Activated CD8-positive, alpha-beta memory T cell treated with anti-CD3 and anti-CD28 coated beads, Interleukin-2, amount 10 ng/mL, durations not matched to agents 7 days and 5 days (primary cell): ENCODE results near the gene TSPAN31. TPM values are rescaled to one million over a fixed set of nuclear protein-coding genes. Genes with fewer than 3 reads are reported as not detected.

ENCODE experiments used
- ATAC-seq: fragments of 150-1000 bp; cut with Tn5 transposase; one replicate; pipeline ENCODE4 v1.10.0; 2021; ENCODE audit warnings: moderate library complexity
- CTCF ChIA-PET: fragments of 350-600 bp; sonication (Branson Sonifier 250); formaldehyde crosslinking; loops from one replicate; lab custom pipeline; 2021; ENCODE audit warnings: antibody characterized with exemption; lab: Charles Lee
- DNase-seq: peaks from one replicate; pipeline ENCODE4 v3.0.0-alpha.2; 2020
- H3K27ac Mint-ChIP-seq: one replicate; pipeline ENCODE4 v1.8.0; 2021; ENCODE audit warnings: mild to moderate bottlenecking, mixed read lengths
- H3K27me3 Mint-ChIP-seq: one replicate; pipeline ENCODE4 v1.8.0; 2021; ENCODE audit warnings: mixed read lengths
- H3K36me3 Mint-ChIP-seq: one replicate; pipeline ENCODE4 v1.8.0; 2021; ENCODE audit warnings: mild to moderate bottlenecking, mixed read lengths
- H3K4me1 Mint-ChIP-seq: one replicate; pipeline ENCODE4 v1.8.0; 2021; ENCODE audit warnings: mixed read lengths
- H3K4me3 Mint-ChIP-seq: one replicate; pipeline ENCODE4 v1.8.0; 2021; ENCODE audit warnings: mild to moderate bottlenecking, moderate library complexity, mixed read lengths
- H3K9me3 Mint-ChIP-seq: one replicate; pipeline ENCODE4 v1.8.0; 2022; ENCODE audit warnings: low read depth, mixed read lengths
- total RNA-seq, 2 experiments: library from RNA; stranded (reverse); gene quantifications; one replicate each; pipeline ENCODE4 v1.2.3, GENCODE V29; 2021

The TSPAN31 gene
- total RNA-seq, 2 experiments from 2014 or later: 10.0 to 19.4 TPM

GRCh38 chr12:57735198-57735855 lies 9.5 kb upstream of the TSPAN31 start:
- Mint-ChIP-seq H3K4me3 (no peak overlapping the region), H3K9me3 (no peaks in the 10 kb centered on the region), H3K4me1 (peaks cover 14% of the 10 kb centered on the region), H3K27me3 (no peaks in the 10 kb centered on the region), H3K36me3 (peaks cover 40% of the 10 kb centered on the region), H3K27ac (no peak overlapping the region)
- CTCF ChIA-PET: interaction anchor here (1.0 kb wide), 1 partner anchor 16 kb away, joined by 3 read pairs; no protein-coding TSS in a partner anchor
- ATAC-seq: no peak
- no peak for DNase-seq

GRCh38 chr12:57735952-57736740 lies 8.7 kb upstream of the TSPAN31 start:
- Mint-ChIP-seq H3K4me1 (peaks cover 21% of the 10 kb centered on the region), H3K27ac (peak overlapping the region; percentile 37), H3K4me3 (no peak overlapping the region), H3K36me3 (peaks cover 35% of the 10 kb centered on the region), H3K27me3 (no peaks in the 10 kb centered on the region), H3K9me3 (no peaks in the 10 kb centered on the region)
- ATAC-seq (no peak), DNase-seq (no peak)
- CTCF ChIA-PET: interaction anchor here (1.0 kb wide), 1 partner anchor 17 kb away, joined by 3 read pairs; no protein-coding TSS in a partner anchor

- no peak overlapping the region for H3K27ac Mint-ChIP-seq
- no peaks in the 10 kb centered on the region for H3K27me3 Mint-ChIP-seq
- no peak overlapping the region for H3K4me3 Mint-ChIP-seq
- no peak for DNase-seq
- H3K9me3 Mint-ChIP-seq: no peaks in the 10 kb centered on the region
- ATAC-seq: no peak
- H3K4me1 Mint-ChIP-seq: peaks cover 24% of the 10 kb centered on the region
- CTCF ChIA-PET: interaction anchor here (1.2 kb wide), 1 partner anchor 104 kb away, joined by 3 read pairs; the partner anchor contains the start of gene B4GALNT1
- H3K36me3 Mint-ChIP-seq: peaks cover 31% of the 10 kb centered on the region
Observed at GRCh38 chr12:57736741-57737466, 7.9 kb upstream of the TSPAN31 start.

GRCh38 chr12:57737467-57738460 lies 7.1 kb upstream of the TSPAN31 start:
- H3K4me1 Mint-ChIP-seq: peaks cover 30% of the 10 kb centered on the region
- CTCF ChIA-PET: interaction anchor here (1.2 kb wide), 1 partner anchor 105 kb away, joined by 3 read pairs; the partner anchor contains the start of gene B4GALNT1
- DNase-seq (no peak), ATAC-seq (no peak)
- H3K9me3 Mint-ChIP-seq: no peaks in the 10 kb centered on the region
- no peak overlapping the region for H3K4me3 Mint-ChIP-seq
- H3K27me3 Mint-ChIP-seq: no peaks in the 10 kb centered on the region
- peaks cover 23% of the 10 kb centered on the region for H3K36me3 Mint-ChIP-seq
- H3K27ac Mint-ChIP-seq: no peak overlapping the region

- Mint-ChIP-seq H3K36me3 (peaks cover 19% of the 10 kb centered on the region), H3K4me1 (peaks cover 33% of the 10 kb centered on the region), H3K4me3 (peak within 1 kb of the TSS; percentile 30), H3K27me3 (no peaks in the 10 kb centered on the region), H3K9me3 (no peaks in the 10 kb centered on the region), H3K27ac (peak within 1 kb of the TSS; percentile 18)
- DNase-seq (no peak), ATAC-seq (no peak)
- CTCF ChIA-PET: interaction anchor here (0.9 kb wide), 1 partner anchor 156 kb away, joined by 4 read pairs; no protein-coding TSS in a partner anchor
Observed at GRCh38 chr12:57738661-57739237, 6.1 kb upstream of the TSPAN31 start, which contains the start of gene AGAP2. TSS of gene AGAP2 (minus strand) at chr12:57738742. CDS start at chr12:57738246, 496 bp downstream.

- Mint-ChIP-seq H3K9me3 (no peaks in the 10 kb centered on the region), H3K36me3 (peaks cover 15% of the 10 kb centered on the region), H3K27me3 (no peaks in the 10 kb centered on the region), H3K4me3 (peak overlapping the region; percentile 30), H3K4me1 (peaks cover 40% of the 10 kb centered on the region), H3K27ac (peak overlapping the region; percentile 18)
- CTCF ChIA-PET: interaction anchor here (0.9 kb wide), 1 partner anchor 156 kb away, joined by 4 read pairs; no protein-coding TSS in a partner anchor
- ATAC-seq (no peak), DNase-seq (no peak)
Observed at GRCh38 chr12:57739387-57739786, 5.5 kb upstream of the TSPAN31 start.

GRCh38 chr12:57739914-57740538 lies 4.8 kb upstream of the TSPAN31 start:
- H3K27me3 Mint-ChIP-seq: no peaks in the 10 kb centered on the region
- no peak for ATAC-seq

GRCh38 chr12:57740656-57741412 lies 4.0 kb upstream of the TSPAN31 start:
- H3K9me3 Mint-ChIP-seq: no peaks in the 10 kb centered on the region
- peaks cover 51% of the 10 kb centered on the region for H3K4me1 Mint-ChIP-seq
- ATAC-seq (peak; percentile 60), DNase-seq (peak; percentile 95)
- no peaks in the 10 kb centered on the region for H3K27me3 Mint-ChIP-seq
- CTCF ChIA-PET: interaction anchor here (0.8 to 3.0 kb wide), 22 partner anchors 9 to 282 kb away, joined by 3 to 22 read pairs (median 6); partner anchors contain the start of genes B4GALNT1, DCTN2, GLI1 and MARCHF9
- H3K27ac Mint-ChIP-seq: peak overlapping the region; percentile 88
- H3K4me3 Mint-ChIP-seq: peak overlapping the region; percentile 99
- peaks cover 12% of the 10 kb centered on the region for H3K36me3 Mint-ChIP-seq

More at GRCh38 chr12:57739914-57740538, 4.8 kb upstream of the TSPAN31 start:
- peaks cover 12% of the 10 kb centered on the region for H3K36me3 Mint-ChIP-seq
- H3K27ac Mint-ChIP-seq: peak overlapping the region; percentile 88
- no peak for DNase-seq
- CTCF ChIA-PET: interaction anchor here (1.1 to 3.0 kb wide), 10 partner anchors 8 to 281 kb away, joined by 3 to 22 read pairs (median 8); partner anchors contain the start of genes B4GALNT1, DCTN2, GLI1 and TSFM
- H3K4me1 Mint-ChIP-seq: peaks cover 45% of the 10 kb centered on the region
- H3K4me3 Mint-ChIP-seq: peak overlapping the region; percentile 99
- H3K9me3 Mint-ChIP-seq: no peaks in the 10 kb centered on the region

- no peaks in the 10 kb centered on the region for H3K9me3 Mint-ChIP-seq
Observed at GRCh38 chr12:57741413-57741789, 3.4 kb upstream of the TSPAN31 start.

GRCh38 chr12:57741844-57742738 lies 2.7 kb upstream of the TSPAN31 start:
- peaks cover 7% of the 10 kb centered on the region for H3K36me3 Mint-ChIP-seq
- CTCF ChIA-PET: interaction anchor here (0.7 to 3.0 kb wide), 22 partner anchors 8 to 529 kb away, joined by 3 to 22 read pairs (median 5); partner anchors contain the start of genes B4GALNT1, DCTN2, GLI1 and MARCHF9
- peaks cover 58% of the 10 kb centered on the region for H3K4me1 Mint-ChIP-seq

More at GRCh38 chr12:57741413-57741789, 3.4 kb upstream of the TSPAN31 start:
- Mint-ChIP-seq H3K27me3 (no peaks in the 10 kb centered on the region), H3K4me3 (peak overlapping the region; percentile 99), H3K4me1 (peaks cover 56% of the 10 kb centered on the region), H3K36me3 (peaks cover 9% of the 10 kb centered on the region), H3K27ac (peak overlapping the region; percentile 88)
- CTCF ChIA-PET: interaction anchor here (0.7 to 3.0 kb wide), 25 partner anchors 9 to 528 kb away, joined by 3 to 22 read pairs (median 5); partner anchors contain the start of genes B4GALNT1, DCTN2, GLI1 and MARCHF9
- DNase-seq (no peak), ATAC-seq (no peak)

More at GRCh38 chr12:57741844-57742738, 2.7 kb upstream of the TSPAN31 start:
- H3K4me3 Mint-ChIP-seq: peak overlapping the region; percentile 99
- DNase-seq: peak; percentile 94
- peak overlapping the region; percentile 88 for H3K27ac Mint-ChIP-seq
- no peaks in the 10 kb centered on the region for H3K9me3 Mint-ChIP-seq
- ATAC-seq: peak; percentile 67
- no peaks in the 10 kb centered on the region for H3K27me3 Mint-ChIP-seq
